Ishikawa (cell line): ENCODE data around the gene TMEM205.

Experiments used
- CEBPB ChIP-seq: IDR thresholded peaks from 2 replicates; pipeline ENCODE4 v1.6.1; 2012
- CREB1 ChIP-seq: IDR thresholded peaks from 2 replicates; pipeline ENCODE4 v1.6.1; 2012; ENCODE audit warnings: low read depth
- EGR1 ChIP-seq: IDR thresholded peaks from 2 replicates; pipeline ENCODE4 v1.6.1; 2012
- EP300 ChIP-seq: IDR thresholded peaks from 2 replicates; pipeline ENCODE4 v1.6.1; 2012; ENCODE audit warnings: borderline replicate concordance
- FOXM1 ChIP-seq: IDR thresholded peaks from 2 replicates; pipeline ENCODE4 v1.6.1; 2012; ENCODE audit warnings: low read depth, borderline replicate concordance
- MAX ChIP-seq: IDR thresholded peaks from 2 replicates; pipeline ENCODE4 v1.6.1; 2012
- NFIC ChIP-seq: IDR thresholded peaks from 2 replicates; pipeline ENCODE4 v1.6.1; 2012
- RAD21 ChIP-seq: IDR thresholded peaks from 2 replicates; pipeline ENCODE4 v1.6.1; 2012; ENCODE audit warnings: low read depth
- REST ChIP-seq: IDR thresholded peaks from 2 replicates; pipeline ENCODE4 v1.6.1; 2012; ENCODE audit warnings: low read depth, mild to moderate bottlenecking
- TAF1 ChIP-seq: IDR thresholded peaks from 2 replicates; pipeline ENCODE4 v1.6.1; 2012; ENCODE audit warnings: low read depth, mild to moderate bottlenecking
- TCF12 ChIP-seq: IDR thresholded peaks from 2 replicates; pipeline ENCODE4 v1.6.1; 2012; ENCODE audit warnings: low read depth
- TEAD4 ChIP-seq: IDR thresholded peaks from 2 replicates; pipeline ENCODE4 v1.6.1; 2012
- USF1 ChIP-seq: IDR thresholded peaks from 2 replicates; pipeline ENCODE4 v1.6.1; 2012
- YY1 ChIP-seq: IDR thresholded peaks from 2 replicates; pipeline ENCODE4 v1.6.1; 2012; ENCODE audit warnings: low read depth
- ZBTB7A ChIP-seq: IDR thresholded peaks from 2 replicates; pipeline ENCODE4 v1.6.1; 2012; ENCODE audit warnings: low read depth

Gene TMEM205

GRCh38 chr19:11384778-11385129 lies 38.7 kb upstream of the TMEM205 start:
- TF ChIP-seq CREB1: no peak
- TF ChIP-seq MAX: no peak
- no peak for TF ChIP-seq EGR1
- no peak for TF ChIP-seq REST
- no peak for TF ChIP-seq YY1
- no peak for TF ChIP-seq TAF1
- TF ChIP-seq EP300: no peak
- no peak for TF ChIP-seq TCF12

GRCh38 chr19:11383706-11384048 lies 37.6 kb upstream of the TMEM205 start:
- no peak for TF ChIP-seq ZBTB7A
- TF ChIP-seq REST: no peak
- TF ChIP-seq MAX: no peak
- TF ChIP-seq FOXM1: no peak
- TF ChIP-seq NFIC: no peak
- no peak for TF ChIP-seq TCF12
- TF ChIP-seq TAF1: no peak
- no peak for TF ChIP-seq TEAD4
- TF ChIP-seq USF1: no peak

GRCh38 chr19:11382898-11383705 lies 37.0 kb upstream of the TMEM205 start:
- TF ChIP-seq CEBPB (no peak), CREB1 (no peak), TCF12 (peak; percentile 46; the same call in 1 of the 2 replicates), TAF1 (no peak), ZBTB7A (peak; percentile 23; the same call in 1 of the 2 replicates), MAX (no peak), REST (no peak), EP300 (no peak), NFIC (no peak), RAD21 (peak; percentile 51), FOXM1 (no peak), USF1 (no peak), TEAD4 (0 out of 2 replicates have a peak, but pooled peaks have one; percentile 16), YY1 (no peak), EGR1 (no peak)
